Measurements from ENCODE around the gene EPHB2. TPM values are rescaled to one million over a fixed set of nuclear protein-coding genes. Genes with fewer than 3 reads are reported as not detected.

EPHB2 gene
- polyA plus RNA-seq, 2 of the 4 experiments (the other 2 are of a cell fraction): 13.0 to 35.3 TPM

GRCh38 chr1:22914633-22915217 lies 204.1 kb downstream of the EPHB2 start:
- Histone ChIP-seq H3K9me3 (no peaks in the 10 kb centered on the region), H3K4me1 (no peaks in the 10 kb centered on the region), H3K27ac (no peak overlapping the region), H3K4me2 (no peak overlapping the region), H3K4me3 (no peak overlapping the region)
- ChIA-PET POLR2A (no interaction called here), CTCF (interaction anchor here (2.4 kb wide), 1 partner anchor 210 kb away, joined by 6 read pairs; no protein-coding TSS in a partner anchor)
- ATAC-seq (no peak), DNase-seq (ENCODE audit: low read depth in 1 of 2, low spot score in 1 of 2) (no peak), FAIRE-seq (no peak)
- WGBS (ENCODE audit: missing lambda C conversion rate): 86% methylated on average over 5 of the region's 8 CpGs
- TF ChIP-seq NFE2L2 (conservative IDR thresholded peaks at IDR 0.05; ENCODE audit: low read length): no peak
- TF ChIP-seq HEYL (CRISPR knock-in tag; IDR thresholded peaks at IDR 0.05): no peak
- TF ChIP-seq HOXA7 (CRISPR knock-in tag; IDR thresholded peaks at IDR 0.05): no peak
- no peak for TF ChIP-seq RCOR1 (IDR thresholded peaks at IDR 0.05; ENCODE audit: low read depth, low read length)
- no peak for TF ChIP-seq EHMT2 (IDR thresholded peaks at IDR 0.05; ENCODE audit: low read depth)
- TF ChIP-seq RARB (CRISPR knock-in tag; IDR thresholded peaks at IDR 0.05): no peak
- no peak for TF ChIP-seq CTCF (IDR thresholded peaks at IDR 0.05)
- TF ChIP-seq HMGXB4 (CRISPR knock-in tag; IDR thresholded peaks at IDR 0.05; ENCODE audit: borderline replicate concordance): no peak
- no peak for TF ChIP-seq RFX5 (IDR thresholded peaks at IDR 0.05)
- no peak for TF ChIP-seq FOSL2 (IDR thresholded peaks at IDR 0.05)
- TF ChIP-seq FOSL2 (CRISPR knock-in tag; IDR thresholded peaks at IDR 0.05): no peak
- TF ChIP-seq KDM5A (IDR thresholded peaks at IDR 0.05): no peak
- TF ChIP-seq JUN (IDR thresholded peaks at IDR 0.05): no peak
- no peak for TF ChIP-seq HES2 (IDR thresholded peaks at IDR 0.05)
- TF ChIP-seq ZFP36 (IDR thresholded peaks at IDR 0.05; ENCODE audit: borderline replicate concordance, partially characterized antibody): no peak
- TF ChIP-seq ZNF302 (CRISPR knock-in tag; IDR thresholded peaks at IDR 0.05): no peak

GRCh38 chr1:22915231-22915630 lies 204.6 kb downstream of the EPHB2 start:
- Histone ChIP-seq H3K4me2 (no peak overlapping the region), H3K4me1 (no peaks in the 10 kb centered on the region), H3K9me3 (no peaks in the 10 kb centered on the region), H3K4me3 (no peak overlapping the region), H3K27ac (no peak overlapping the region)
- no peak for FAIRE-seq
- TF ChIP-seq TFCP2L1 (CRISPR knock-in tag; IDR thresholded peaks at IDR 0.05): no peak
- ChIA-PET CTCF (no interaction called here), POLR2A (no interaction called here)
- DNase-seq (ENCODE audit: low read depth in 1 of 2, low spot score in 1 of 2): no peak
- 87% methylated on average over 5 of the region's 7 CpGs for WGBS (ENCODE audit: missing lambda C conversion rate)
- no peak for ATAC-seq

GRCh38 chr1:22915816-22916470 lies 205.3 kb downstream of the EPHB2 start:
- H3K27ac ChIP-seq: no peak overlapping the region
- H3K4me1 ChIP-seq: no peaks in the 10 kb centered on the region
- DNase-seq (ENCODE audit: low read depth in 1 of 2, low spot score in 1 of 2): no peak
- H3K4me2 ChIP-seq: no peak overlapping the region
- no peak for FAIRE-seq
- POLR2A ChIA-PET: no interaction called here
- no peak for ATAC-seq
- CTCF ChIA-PET: interaction anchor here (1.0 to 1.5 kb wide), 2 partner anchors 48 to 243 kb away, joined by 3 to 4 read pairs; no protein-coding TSS in a partner anchor
- no peaks in the 10 kb centered on the region for H3K9me3 ChIP-seq
- no peak overlapping the region for H3K4me3 ChIP-seq
- WGBS (ENCODE audit: missing lambda C conversion rate): 83% methylated on average over 11 of the region's 15 CpGs
- no peak for TF ChIP-seq ELK1 (IDR thresholded peaks at IDR 0.05; ENCODE audit: low read depth, low read length)
- no peak for TF ChIP-seq SMC3 (IDR thresholded peaks at IDR 0.05)
- TF ChIP-seq FOSB (CRISPR knock-in tag; IDR thresholded peaks at IDR 0.05): no peak
- no peak for TF ChIP-seq RNF2 (IDR thresholded peaks at IDR 0.05; ENCODE audit: borderline replicate concordance, low read depth)
- TF ChIP-seq FOXS1 (CRISPR knock-in tag; IDR thresholded peaks at IDR 0.05): no peak
- no peak for TF ChIP-seq RAD21 (conservative IDR thresholded peaks at IDR 0.05 in 1 of 2, IDR thresholded peaks at IDR 0.05 in 1 of 2)
- no peak for TF ChIP-seq CEBPB (IDR thresholded peaks at IDR 0.05)
- no peak for TF ChIP-seq USF2 (IDR thresholded peaks at IDR 0.05)
- no peak for TF ChIP-seq ZC3H11A (IDR thresholded peaks at IDR 0.05)
